ENCODE results near the gene GABBR1.

- TF ChIP-seq, protein P1, sequence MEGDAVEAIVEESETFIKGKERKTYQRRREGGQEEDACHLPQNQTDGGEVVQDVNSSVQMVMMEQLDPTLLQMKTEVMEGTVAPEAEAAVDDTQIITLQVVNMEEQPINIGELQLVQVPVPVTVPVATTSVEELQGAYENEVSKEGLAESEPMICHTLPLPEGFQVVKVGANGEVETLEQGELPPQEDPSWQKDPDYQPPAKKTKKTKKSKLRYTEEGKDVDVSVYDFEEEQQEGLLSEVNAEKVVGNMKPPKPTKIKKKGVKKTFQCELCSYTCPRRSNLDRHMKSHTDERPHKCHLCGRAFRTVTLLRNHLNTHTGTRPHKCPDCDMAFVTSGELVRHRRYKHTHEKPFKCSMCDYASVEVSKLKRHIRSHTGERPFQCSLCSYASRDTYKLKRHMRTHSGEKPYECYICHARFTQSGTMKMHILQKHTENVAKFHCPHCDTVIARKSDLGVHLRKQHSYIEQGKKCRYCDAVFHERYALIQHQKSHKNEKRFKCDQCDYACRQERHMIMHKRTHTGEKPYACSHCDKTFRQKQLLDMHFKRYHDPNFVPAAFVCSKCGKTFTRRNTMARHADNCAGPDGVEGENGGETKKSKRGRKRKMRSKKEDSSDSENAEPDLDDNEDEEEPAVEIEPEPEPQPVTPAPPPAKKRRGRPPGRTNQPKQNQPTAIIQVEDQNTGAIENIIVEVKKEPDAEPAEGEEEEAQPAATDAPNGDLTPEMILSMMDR (IDR thresholded peaks at IDR 0.05; ENCODE audit: low read depth, low read length, missing input control) = no peak
- no peak for TF ChIP-seq SP1 (IDR thresholded peaks at IDR 0.05)
- TF ChIP-seq, protein P2, sequence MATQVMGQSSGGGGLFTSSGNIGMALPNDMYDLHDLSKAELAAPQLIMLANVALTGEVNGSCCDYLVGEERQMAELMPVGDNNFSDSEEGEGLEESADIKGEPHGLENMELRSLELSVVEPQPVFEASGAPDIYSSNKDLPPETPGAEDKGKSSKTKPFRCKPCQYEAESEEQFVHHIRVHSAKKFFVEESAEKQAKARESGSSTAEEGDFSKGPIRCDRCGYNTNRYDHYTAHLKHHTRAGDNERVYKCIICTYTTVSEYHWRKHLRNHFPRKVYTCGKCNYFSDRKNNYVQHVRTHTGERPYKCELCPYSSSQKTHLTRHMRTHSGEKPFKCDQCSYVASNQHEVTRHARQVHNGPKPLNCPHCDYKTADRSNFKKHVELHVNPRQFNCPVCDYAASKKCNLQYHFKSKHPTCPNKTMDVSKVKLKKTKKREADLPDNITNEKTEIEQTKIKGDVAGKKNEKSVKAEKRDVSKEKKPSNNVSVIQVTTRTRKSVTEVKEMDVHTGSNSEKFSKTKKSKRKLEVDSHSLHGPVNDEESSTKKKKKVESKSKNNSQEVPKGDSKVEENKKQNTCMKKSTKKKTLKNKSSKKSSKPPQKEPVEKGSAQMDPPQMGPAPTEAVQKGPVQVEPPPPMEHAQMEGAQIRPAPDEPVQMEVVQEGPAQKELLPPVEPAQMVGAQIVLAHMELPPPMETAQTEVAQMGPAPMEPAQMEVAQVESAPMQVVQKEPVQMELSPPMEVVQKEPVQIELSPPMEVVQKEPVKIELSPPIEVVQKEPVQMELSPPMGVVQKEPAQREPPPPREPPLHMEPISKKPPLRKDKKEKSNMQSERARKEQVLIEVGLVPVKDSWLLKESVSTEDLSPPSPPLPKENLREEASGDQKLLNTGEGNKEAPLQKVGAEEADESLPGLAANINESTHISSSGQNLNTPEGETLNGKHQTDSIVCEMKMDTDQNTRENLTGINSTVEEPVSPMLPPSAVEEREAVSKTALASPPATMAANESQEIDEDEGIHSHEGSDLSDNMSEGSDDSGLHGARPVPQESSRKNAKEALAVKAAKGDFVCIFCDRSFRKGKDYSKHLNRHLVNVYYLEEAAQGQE (IDR thresholded peaks at IDR 0.05) = no peak
- TF ChIP-seq, protein P3, sequence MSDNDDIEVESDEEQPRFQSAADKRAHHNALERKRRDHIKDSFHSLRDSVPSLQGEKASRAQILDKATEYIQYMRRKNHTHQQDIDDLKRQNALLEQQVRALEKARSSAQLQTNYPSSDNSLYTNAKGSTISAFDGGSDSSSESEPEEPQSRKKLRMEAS (IDR thresholded peaks at IDR 0.05) = no peak
- TF ChIP-seq GABPA (IDR thresholded peaks at IDR 0.05 in 1 of 2, conservative IDR thresholded peaks at IDR 0.05 in 1 of 2) = no peak
- no peak for TF ChIP-seq RXRA (IDR thresholded peaks at IDR 0.05)
- TF ChIP-seq EGR1 (IDR thresholded peaks at IDR 0.05; ENCODE audit: low read depth in 2 of 2) = no peak
- TF ChIP-seq HNF4G (IDR thresholded peaks at IDR 0.05) = no peak
- TF ChIP-seq RAD21 (IDR thresholded peaks at IDR 0.05) = no peak
- TF ChIP-seq TAF1 (conservative IDR thresholded peaks at IDR 0.05) = no peak
- TF ChIP-seq YY1 (IDR thresholded peaks at IDR 0.05) = no peak
These were observed 65.0 kb downstream of the GABBR1 start for GRCh38 chr6:29567991-29568390.
